Measurements from ENCODE around the gene CHD6. TPM values are rescaled to one million over a fixed set of nuclear protein-coding genes. Genes with fewer than 3 reads are reported as not detected.
"Not testable (repeated sequence)": the region's sequence is repeated elsewhere in the genome, so short reads cannot be mapped to it uniquely, and the experiment has no call there.

The CHD6 gene
- total and polyA plus RNA-seq, 7 experiments from 2014 or later, result 46.3 to 132 (median 94.6) TPM

- no peak for ATAC-seq
- Histone ChIP-seq H3K27ac (ENCODE audit: low read depth, low read length) (no peak overlapping the region), H3K27me3 (ENCODE audit: control insufficient read depth in 2 of 2, insufficient read depth in 2 of 2, low read length in 2 of 2) (no peaks in the 10 kb centered on the region), H3K9me3 (ENCODE audit: control insufficient read depth in 2 of 3, low read length in 3 of 3) (peaks cover 0 to 5% (median 0%) of the 10 kb centered on the region in 3 experiments), H3K4me1 (ENCODE audit: control insufficient read depth in 2 of 2, insufficient read depth in 2 of 2, low read length in 2 of 2) (no peaks in the 10 kb centered on the region), H3K4me3 (ENCODE audit: low read length) (no peak overlapping the region), H3K36me3 (ENCODE audit: control insufficient read depth in 2 of 3, insufficient read depth in 3 of 3, low read length in 3 of 3) (peaks cover 0 to 15% (median 0%) of the 10 kb centered on the region in 3 experiments)
- intact Hi-C loops (cut with micrococcal nuclease), result no loop called here
- Mint-ChIP-seq H3K4me3 (no peak overlapping the region), H3K9me3 (peaks cover 0 to 20% (median 6%) of the 10 kb centered on the region in 11 donors), H3K4me1 (peaks cover 0 to 23% (median 17%) of the 10 kb centered on the region in 7 donors), H3K36me3 (peaks cover 11 to 49% (median 34%) of the 10 kb centered on the region in 5 donors), H3K27me3 (no peaks in the 10 kb centered on the region), H3K27ac (no peak overlapping the region)
- no peak for DNase-seq
- POLR2A ChIA-PET, result interaction anchor here (0.7 kb wide), 1 partner anchor 28 kb away, joined by 3 read pairs; no protein-coding TSS in a partner anchor
- CTCF ChIA-PET, result no interaction called here
These were observed 77.3 kb downstream of the CHD6 start for GRCh38 chr20:41540918-41541317.

GRCh38 chr20:41540459-41540858 lies 77.7 kb downstream of the CHD6 start:
- no peaks in the 10 kb centered on the region for H3K27me3 ChIP-seq (ENCODE audit: control insufficient read depth in 2 of 2, insufficient read depth in 2 of 2, low read length in 2 of 2)
- H3K27ac Mint-ChIP-seq, result no peak overlapping the region
- no peak for DNase-seq
- no peak overlapping the region for H3K4me3 Mint-ChIP-seq
- no peak overlapping the region for H3K4me3 ChIP-seq (ENCODE audit: low read length)
- no peaks in the 10 kb centered on the region for H3K27me3 Mint-ChIP-seq
- ATAC-seq, result no peak
- peaks cover 0 to 15% (median 0%) of the 10 kb centered on the region in 3 experiments for H3K36me3 ChIP-seq (ENCODE audit: control insufficient read depth in 2 of 3, insufficient read depth in 3 of 3, low read length in 3 of 3)
- H3K4me1 ChIP-seq (ENCODE audit: control insufficient read depth in 2 of 2, insufficient read depth in 2 of 2, low read length in 2 of 2), result no peaks in the 10 kb centered on the region
- peaks cover 0 to 5% (median 0%) of the 10 kb centered on the region in 3 experiments for H3K9me3 ChIP-seq (ENCODE audit: control insufficient read depth in 2 of 3, low read length in 3 of 3)
- POLR2A ChIA-PET, result interaction anchor here (0.7 kb wide), 1 partner anchor 27 kb away, joined by 3 read pairs; no protein-coding TSS in a partner anchor
- intact Hi-C loops (cut with micrococcal nuclease), result no loop called here
- peaks cover 0 to 20% (median 6%) of the 10 kb centered on the region in 11 donors for H3K9me3 Mint-ChIP-seq
- H3K36me3 Mint-ChIP-seq, result peaks cover 11 to 45% (median 34%) of the 10 kb centered on the region in 5 donors
- CTCF ChIA-PET, result no interaction called here
- H3K4me1 Mint-ChIP-seq, result peaks cover 0 to 19% (median 12%) of the 10 kb centered on the region in 7 donors
- H3K27ac ChIP-seq (ENCODE audit: low read depth, low read length), result no peak overlapping the region

GRCh38 chr20:41538810-41539596 lies 79.2 kb downstream of the CHD6 start:
- no peak overlapping the region for H3K27ac ChIP-seq (ENCODE audit: low read depth, low read length)
- CTCF ChIA-PET, result no interaction called here
- DNase-seq, result no peak
- Mint-ChIP-seq H3K4me1 (peaks cover 2 to 24% (median 16%) of the 10 kb centered on the region in 7 donors), H3K4me3 (no peak overlapping the region), H3K9me3 (peaks cover 0 to 20% (median 6%) of the 10 kb centered on the region in 11 donors), H3K27ac (peak overlapping the region in 1 of 9 donors; percentile 65), H3K36me3 (peaks cover 11 to 46% (median 34%) of the 10 kb centered on the region in 5 donors), H3K27me3 (no peaks in the 10 kb centered on the region)
- intact Hi-C loops (cut with micrococcal nuclease), result no loop called here
- no peaks in the 10 kb centered on the region for H3K4me1 ChIP-seq (ENCODE audit: control insufficient read depth in 2 of 2, insufficient read depth in 2 of 2, low read length in 2 of 2)
- H3K36me3 ChIP-seq (ENCODE audit: control insufficient read depth in 2 of 3, insufficient read depth in 3 of 3, low read length in 3 of 3), result peaks cover 0 to 15% (median 0%) of the 10 kb centered on the region in 3 experiments
- H3K9me3 ChIP-seq (ENCODE audit: control insufficient read depth in 2 of 3, low read length in 3 of 3), result peaks cover 0 to 5% (median 0%) of the 10 kb centered on the region in 3 experiments
- no peaks in the 10 kb centered on the region for H3K27me3 ChIP-seq (ENCODE audit: control insufficient read depth in 2 of 2, insufficient read depth in 2 of 2, low read length in 2 of 2)
- POLR2A ChIA-PET, result interaction anchor here (0.6 kb wide), 1 partner anchor 79 kb away, joined by 3 read pairs; the partner anchor contains the start of gene CHD6
- no peak for ATAC-seq
- no peak overlapping the region for H3K4me3 ChIP-seq (ENCODE audit: low read length)

GRCh38 chr20:41537865-41538264 lies 80.3 kb downstream of the CHD6 start:
- no peak for ATAC-seq
- Histone ChIP-seq H3K36me3 (ENCODE audit: control insufficient read depth in 2 of 3, insufficient read depth in 3 of 3, low read length in 3 of 3) (peaks cover 0 to 20% (median 0%) of the 10 kb centered on the region in 3 experiments), H3K4me1 (ENCODE audit: control insufficient read depth in 2 of 2, insufficient read depth in 2 of 2, low read length in 2 of 2) (no peaks in the 10 kb centered on the region), H3K27me3 (ENCODE audit: control insufficient read depth in 2 of 2, insufficient read depth in 2 of 2, low read length in 2 of 2) (no peaks in the 10 kb centered on the region), H3K9me3 (ENCODE audit: control insufficient read depth in 2 of 3, low read length in 3 of 3) (peaks cover 0 to 5% (median 0%) of the 10 kb centered on the region in 3 experiments), H3K4me3 (ENCODE audit: low read length) (no peak overlapping the region), H3K27ac (ENCODE audit: low read depth, low read length) (no peak overlapping the region)
- H3K4me1 Mint-ChIP-seq, result peaks cover 2 to 34% (median 15%) of the 10 kb centered on the region in 7 donors
- H3K4me3 Mint-ChIP-seq, result no peak overlapping the region
- ChIA-PET CTCF (no interaction called here), POLR2A (no interaction called here)
- peaks cover 0 to 20% (median 6%) of the 10 kb centered on the region in 11 donors for H3K9me3 Mint-ChIP-seq
- H3K27ac Mint-ChIP-seq, result no peak overlapping the region
- intact Hi-C loops (cut with micrococcal nuclease), result no loop called here
- no peak for DNase-seq
- peaks cover 16 to 46% (median 39%) of the 10 kb centered on the region in 5 donors for H3K36me3 Mint-ChIP-seq
- H3K27me3 Mint-ChIP-seq, result no peaks in the 10 kb centered on the region

- DNase-seq; H3K27ac Mint-ChIP-seq; H3K4me1 ChIP-seq (ENCODE audit: control insufficient read depth in 2 of 2, insufficient read depth in 2 of 2, low read length in 2 of 2); H3K27me3 Mint-ChIP-seq; H3K27ac ChIP-seq (ENCODE audit: low read depth, low read length); intact Hi-C loops (cut with micrococcal nuclease); ATAC-seq; H3K27me3 ChIP-seq (ENCODE audit: control insufficient read depth in 2 of 2, insufficient read depth in 2 of 2, low read length in 2 of 2); H3K4me3 Mint-ChIP-seq; H3K4me3 ChIP-seq (ENCODE audit: low read length); H3K9me3 ChIP-seq (ENCODE audit: control insufficient read depth in 2 of 3, low read length in 3 of 3): not testable (repeated sequence)
- Mint-ChIP-seq H3K36me3 (peaks cover 19 to 59% (median 52%) of the 10 kb centered on the region in 5 donors), H3K9me3 (peaks cover 0 to 20% (median 6%) of the 10 kb centered on the region in 11 donors), H3K4me1 (peaks cover 2 to 47% (median 23%) of the 10 kb centered on the region in 7 donors)
- H3K36me3 ChIP-seq (ENCODE audit: control insufficient read depth in 2 of 3, insufficient read depth in 3 of 3, low read length in 3 of 3), result peaks cover 0 to 30% (median 3%) of the 10 kb centered on the region in 3 experiments
- ChIA-PET CTCF (interaction anchor here (0.6 kb wide), 1 partner anchor 164 kb away, joined by 3 read pairs; no protein-coding TSS in a partner anchor), POLR2A (interaction anchor here (0.6 kb wide), 1 partner anchor 80 kb away, joined by 9 read pairs; no protein-coding TSS in a partner anchor)
These were observed 82.6 kb downstream of the CHD6 start for GRCh38 chr20:41535551-41535950.

GRCh38 chr20:41534842-41535241 lies 83.3 kb downstream of the CHD6 start:
- ATAC-seq (no peak), DNase-seq (no peak)
- Mint-ChIP-seq H3K9me3 (peaks cover 0 to 20% (median 6%) of the 10 kb centered on the region in 11 donors), H3K27ac (no peak overlapping the region), H3K4me3 (no peak overlapping the region), H3K36me3 (peaks cover 19 to 57% (median 49%) of the 10 kb centered on the region in 5 donors), H3K27me3 (no peaks in the 10 kb centered on the region), H3K4me1 (peaks cover 2 to 41% (median 24%) of the 10 kb centered on the region in 7 donors)
- CTCF ChIA-PET, result no interaction called here
- no peaks in the 10 kb centered on the region for H3K27me3 ChIP-seq (ENCODE audit: control insufficient read depth in 2 of 2, insufficient read depth in 2 of 2, low read length in 2 of 2)
- H3K4me1 ChIP-seq (ENCODE audit: control insufficient read depth in 2 of 2, insufficient read depth in 2 of 2, low read length in 2 of 2), result no peaks in the 10 kb centered on the region
- intact Hi-C loops (cut with micrococcal nuclease), result no loop called here
- no peak overlapping the region for H3K4me3 ChIP-seq (ENCODE audit: low read length)
- H3K9me3 ChIP-seq (ENCODE audit: control insufficient read depth in 2 of 3, low read length in 3 of 3), result peaks cover 0 to 5% (median 0%) of the 10 kb centered on the region in 3 experiments
- POLR2A ChIA-PET, result no interaction called here
- no peak overlapping the region for H3K27ac ChIP-seq (ENCODE audit: low read depth, low read length)
- peaks cover 0 to 28% (median 3%) of the 10 kb centered on the region in 3 experiments for H3K36me3 ChIP-seq (ENCODE audit: control insufficient read depth in 2 of 3, insufficient read depth in 3 of 3, low read length in 3 of 3)

Measured in naive thymus-derived CD4-positive, alpha-beta T cell (primary cell).